Activated CD4-positive, alpha-beta T cell treated with anti-CD3 and anti-CD28 coated beads for 1 hour (primary cell): Measurements from ENCODE around the gene ANKS1B.

Experiments used
- DNase-seq: peaks from one replicate; pipeline ENCODE4 v3.0.0-alpha.2; 2020

ANKS1B gene

DNA sequence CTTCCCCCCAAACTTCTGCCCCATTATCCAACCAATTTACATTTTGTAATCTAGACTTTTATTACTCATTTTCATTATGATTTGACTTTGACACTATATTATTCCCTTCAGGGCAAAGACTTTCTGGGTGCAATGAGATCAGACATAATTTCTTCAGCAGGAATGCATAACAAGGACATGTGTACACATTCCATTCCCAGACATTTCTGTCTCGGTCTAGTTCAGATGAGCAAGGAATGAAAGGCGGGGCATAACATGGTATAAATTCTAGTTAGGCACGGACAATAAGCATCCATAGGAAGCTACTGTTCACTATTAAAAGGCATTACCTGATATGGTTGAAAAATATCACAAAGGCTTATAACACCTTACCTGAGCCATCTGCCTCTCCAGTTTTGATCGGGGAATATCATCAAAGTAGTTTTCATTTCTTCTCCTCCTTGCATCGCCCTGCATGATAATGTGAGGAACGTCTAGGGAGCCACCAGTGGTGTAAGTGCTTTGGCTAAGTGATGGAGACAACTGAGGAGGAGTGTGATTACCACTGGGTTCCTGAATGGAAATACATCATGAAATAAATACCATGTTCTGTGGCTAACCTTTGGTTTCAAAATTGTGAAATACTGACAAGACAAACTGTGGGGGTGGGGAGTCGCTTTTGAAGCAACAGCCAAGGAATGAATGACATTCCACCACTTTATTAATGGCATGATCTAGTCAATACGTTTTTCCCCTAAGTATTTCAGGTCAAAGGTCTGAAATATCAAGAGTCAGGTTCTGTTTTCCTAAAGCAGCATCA, 1155.7 kb downstream of the ANKS1B start:
- no peak for DNase-seq

DNA sequence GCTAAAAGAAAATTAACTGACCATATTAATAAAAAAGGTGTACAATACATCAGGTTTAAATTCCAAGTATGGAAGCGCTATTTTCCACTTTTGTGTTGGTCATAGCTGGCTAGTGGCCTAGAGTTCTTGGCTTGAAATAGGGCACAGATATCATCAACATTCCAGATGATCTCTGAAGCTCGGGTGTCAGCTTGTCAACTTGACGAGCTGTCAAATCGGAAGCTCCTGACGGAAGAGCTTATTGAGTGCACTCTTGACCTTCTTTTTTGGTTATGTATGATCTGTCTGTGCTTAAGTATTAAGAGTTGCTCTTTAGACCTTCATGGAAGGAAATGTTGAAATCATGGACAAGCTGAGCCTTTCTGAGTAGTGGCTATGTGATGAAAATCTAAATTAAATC, 1161.7 kb downstream of the ANKS1B start:
- no peak for DNase-seq

GRCh38 chr12:98821866-98822265, 1162.9 kb downstream of the ANKS1B start:
- no peak for DNase-seq

DNA sequence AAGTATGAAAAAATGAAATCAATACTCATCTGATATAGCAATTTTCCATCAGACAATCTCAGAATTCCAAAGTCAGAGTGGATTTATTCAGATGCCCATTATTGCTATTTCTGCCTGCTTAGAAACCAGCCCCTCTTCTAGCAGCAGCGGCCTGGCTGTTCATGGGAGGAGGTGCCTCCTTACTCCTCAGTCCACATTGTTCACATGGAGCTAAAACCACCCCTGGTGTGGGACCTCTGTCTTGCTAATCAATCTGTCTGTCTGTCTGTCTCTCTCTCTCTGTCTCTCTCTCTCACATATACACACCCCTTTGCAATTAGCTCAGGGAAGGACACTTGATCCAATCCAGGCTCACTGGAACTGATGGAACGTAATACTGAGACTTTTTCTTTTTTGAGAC, 1163.5 kb downstream of the ANKS1B start:
- no peak for DNase-seq

GRCh38 chr12:98819821-98820404, 1164.8 kb downstream of the ANKS1B start:
- DNase-seq = no peak

DNA sequence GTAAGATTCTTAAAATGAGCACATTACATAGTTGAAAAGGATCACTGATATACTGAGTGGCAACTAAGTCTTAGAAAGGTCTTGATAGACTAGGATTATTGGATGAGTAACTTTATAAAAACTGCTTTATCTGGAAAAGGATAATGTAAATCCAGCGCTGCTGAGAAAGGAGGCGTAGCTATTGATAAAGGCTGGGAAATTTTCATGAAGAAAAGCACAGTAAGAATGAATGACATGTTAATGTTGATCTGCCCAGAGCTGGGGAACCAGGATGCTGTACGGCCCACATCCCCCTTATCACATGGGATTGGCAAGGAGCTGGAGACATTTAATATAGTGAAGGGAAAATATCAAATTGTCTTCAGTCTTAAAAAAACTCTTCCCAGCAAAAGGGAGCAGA, 1165.7 kb downstream of the ANKS1B start:
- DNase-seq = no peak

- DNase-seq = no peak
Observed at GRCh38 chr12:98818239-98818638, 1166.5 kb downstream of the ANKS1B start.

DNA sequence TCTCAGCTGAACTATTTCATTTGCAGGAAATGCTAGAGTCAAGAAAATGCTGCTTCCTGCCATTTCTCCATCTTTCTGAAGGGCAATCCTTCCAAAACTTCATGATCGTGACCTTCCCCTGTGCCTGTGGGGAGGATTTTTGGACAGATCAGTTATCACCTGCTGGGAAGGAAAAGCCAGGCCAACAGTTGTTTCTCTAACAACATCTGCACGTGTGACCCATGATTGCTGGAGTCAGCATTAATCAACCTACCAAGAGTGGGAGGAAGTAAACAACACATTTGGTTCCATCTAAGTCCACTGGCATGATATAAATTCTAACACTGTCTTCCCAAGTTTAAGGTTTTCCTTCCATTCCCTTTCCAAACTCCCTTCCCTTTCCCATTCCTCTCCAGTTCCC, 1167.0 kb downstream of the ANKS1B start:
- no peak for DNase-seq

DNA sequence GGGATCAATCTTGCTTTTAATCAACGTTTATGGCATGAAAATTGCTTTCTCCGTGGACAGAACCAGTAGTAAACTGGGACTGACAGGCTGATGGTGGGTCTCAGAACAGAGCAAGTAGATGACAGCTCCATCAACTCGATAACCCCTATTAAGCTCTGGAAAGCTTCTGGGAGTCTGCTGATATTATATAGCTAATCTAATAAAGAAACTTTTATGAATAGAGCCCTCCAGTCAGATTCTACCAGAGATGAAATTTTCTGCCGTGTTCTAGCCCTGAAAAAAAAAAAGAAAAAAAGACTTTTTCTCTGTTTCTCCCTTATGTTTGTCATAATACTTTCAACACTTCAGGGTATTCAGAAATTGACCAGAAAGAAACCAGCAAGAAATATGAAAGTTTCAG, 1168.0 kb downstream of the ANKS1B start:
- no peak for DNase-seq

DNA sequence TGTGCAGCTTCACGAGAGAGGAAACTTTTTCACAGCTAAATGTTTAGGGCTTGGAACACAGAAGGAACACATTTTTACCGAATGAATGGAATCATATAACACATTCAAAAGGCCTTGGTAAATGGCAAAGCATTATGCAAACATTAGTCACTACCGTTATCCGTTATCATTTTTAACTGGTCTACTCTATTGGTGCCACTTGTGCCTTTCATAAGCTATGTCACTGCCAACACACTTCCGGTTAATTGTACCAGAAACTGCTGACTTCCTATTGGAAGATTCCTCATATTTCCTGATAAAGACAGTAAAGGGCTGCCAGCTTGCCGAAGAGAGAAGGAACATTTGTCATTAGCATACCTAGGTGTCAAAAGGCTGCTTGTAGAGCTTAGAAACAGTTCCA, 1170.5 kb downstream of the ANKS1B start:
- no peak for DNase-seq

GRCh38 chr12:98812225-98812624, 1172.5 kb downstream of the ANKS1B start:
- no peak for DNase-seq

GRCh38 chr12:98808243-98808875, 1176.4 kb downstream of the ANKS1B start:
- no peak for DNase-seq

- no peak for DNase-seq
Observed at GRCh38 chr12:98807187-98807586, 1177.5 kb downstream of the ANKS1B start.

- no peak for DNase-seq
Observed at GRCh38 chr12:98803468-98804209, 1181.1 kb downstream of the ANKS1B start.

DNA sequence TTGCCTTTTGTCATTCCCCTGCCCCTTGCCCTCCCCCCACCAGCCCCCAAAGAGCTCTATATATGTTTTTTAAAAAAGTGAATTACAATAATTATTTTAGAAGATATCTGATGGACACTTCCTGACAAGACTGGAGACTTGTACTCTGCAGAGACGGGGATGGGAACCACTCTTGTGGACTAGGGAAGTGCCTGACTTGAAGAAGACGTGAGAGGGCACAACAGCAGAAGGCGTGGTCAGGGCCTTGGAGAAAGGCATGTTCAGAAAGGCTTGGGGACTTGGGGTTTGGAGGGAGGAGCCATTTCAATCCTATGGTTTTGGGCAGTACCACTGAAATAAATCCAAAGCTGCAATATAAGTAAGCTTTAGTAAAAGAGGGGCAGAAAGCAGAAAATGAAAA, 1184.9 kb downstream of the ANKS1B start:
- no peak for DNase-seq

GRCh38 chr12:98799146-98799810, 1185.5 kb downstream of the ANKS1B start:
- DNase-seq = no peak

GRCh38 chr12:98797200-98797599, 1187.5 kb downstream of the ANKS1B start:
- no peak for DNase-seq

- no peak for DNase-seq
Observed at GRCh38 chr12:98796745-98797144, 1188.0 kb downstream of the ANKS1B start.

GRCh38 chr12:98793121-98793520, 1191.6 kb downstream of the ANKS1B start:
- no peak for DNase-seq

- DNase-seq = no peak
Observed at GRCh38 chr12:98791406-98791805, 1193.3 kb downstream of the ANKS1B start.

- DNase-seq = no peak
Observed at GRCh38 chr12:98788396-98788795, 1196.3 kb downstream of the ANKS1B start.

DNA sequence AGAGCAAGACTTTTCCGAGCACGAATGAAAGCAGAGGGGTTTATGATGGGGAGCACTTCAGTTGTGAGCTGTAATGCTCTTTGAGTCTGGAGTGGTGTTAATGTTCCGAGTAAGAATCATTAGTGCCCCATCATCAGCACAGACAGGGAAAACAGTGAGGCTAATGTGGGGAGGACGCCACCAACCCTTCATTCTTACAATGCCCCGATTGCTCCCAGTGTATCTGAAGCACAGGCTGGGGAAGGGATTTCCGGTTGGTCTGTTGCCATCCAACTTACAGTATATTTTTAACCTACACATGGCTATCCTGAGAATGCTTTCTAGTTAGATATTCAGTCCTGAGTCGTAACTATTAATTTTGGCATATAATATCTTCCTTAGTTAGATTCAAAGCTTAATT, 1198.1 kb downstream of the ANKS1B start:
- DNase-seq = no peak

- DNase-seq = no peak
Observed at GRCh38 chr12:98783420-98783819, 1201.3 kb downstream of the ANKS1B start.
